C4-2B (cell line): Measurements from ENCODE around the gene FBXO42.

Experiments
- H3K27ac ChIP-seq: fragments of 450-650 bp; 2 replicates; pipeline ENCODE4 v1.5.1; 2017
- CTCF ChIP-seq: fragments of 450-650 bp; conservative IDR thresholded peaks from 2 replicates; pipeline ENCODE4 v1.5.1; 2017; ENCODE audit warnings: mild to moderate bottlenecking
- ZFX ChIP-seq: fragments of 450-650 bp; IDR thresholded peaks from 2 replicates; pipeline ENCODE4 v1.6.1; 2017

Gene FBXO42

GRCh38 chr1:16207318-16208269 lies 144.7 kb downstream of the FBXO42 start:
- TF ChIP-seq CTCF (no peak), ZFX (no peak)
- peak overlapping the region; percentile 75 for H3K27ac ChIP-seq

GRCh38 chr1:16206547-16207317 lies 145.5 kb downstream of the FBXO42 start:
- peak overlapping the region; percentile 75 for H3K27ac ChIP-seq

GRCh38 chr1:16205891-16206546 lies 146.3 kb downstream of the FBXO42 start:
- TF ChIP-seq ZFX (no peak), CTCF (no peak)
- H3K27ac ChIP-seq: peak overlapping the region; percentile 75

More at GRCh38 chr1:16206547-16207317, 145.5 kb downstream of the FBXO42 start:
- TF ChIP-seq ZFX (no peak), CTCF (no peak)

GRCh38 chr1:16205334-16205671 lies 147.0 kb downstream of the FBXO42 start:
- H3K27ac ChIP-seq: no peak overlapping the region; the same call in 1 of the 2 replicates
- no peak; the same call in 1 of the 2 replicates for TF ChIP-seq CTCF
- TF ChIP-seq ZFX: no peak

- no peak; the same call in 1 of the 2 replicates for TF ChIP-seq CTCF
- TF ChIP-seq ZFX: no peak
- H3K27ac ChIP-seq: no peak overlapping the region
Observed at GRCh38 chr1:16204634-16205333, 147.5 kb downstream of the FBXO42 start.

- no peak for TF ChIP-seq ZFX
- TF ChIP-seq CTCF: no peak
- no peak overlapping the region for H3K27ac ChIP-seq
Observed at GRCh38 chr1:16204216-16204615, 148.1 kb downstream of the FBXO42 start.
